GM12873 (cell line): Measurements from ENCODE around the gene PNPLA1.

ENCODE experiments used
- TF ChIP-seq, protein P1 (sequence below): IDR thresholded peaks from 2 replicates; pipeline ENCODE4 v1.5.1; 2012; ENCODE audit warnings: low read depth, mild to moderate bottlenecking, moderate library complexity, low read length, control low read depth; ENCODE audit not compliant: insufficient read depth; ENCODE audit errors: missing control alignments

PNPLA1 gene

DNA sequence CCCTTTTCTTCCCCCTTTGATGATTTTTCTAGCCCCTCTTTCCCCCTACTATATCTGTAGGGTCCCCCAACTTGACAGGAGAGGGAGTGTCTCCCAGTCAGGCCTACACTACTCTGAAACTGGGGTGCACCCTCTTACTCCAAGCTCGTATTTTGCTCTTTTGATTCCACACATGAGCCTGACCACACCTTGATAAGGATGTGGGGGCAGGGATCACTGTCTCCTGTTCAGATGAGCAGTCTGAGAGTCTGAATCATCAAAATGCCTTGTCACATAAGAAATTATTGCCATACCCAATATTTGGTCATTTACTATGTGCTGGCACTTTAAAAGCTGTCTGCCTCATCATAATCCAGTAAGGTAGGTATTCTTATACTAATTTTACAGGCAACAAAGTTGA is 15.9 kb downstream of the PNPLA1 start:
- TF ChIP-seq, protein P1, sequence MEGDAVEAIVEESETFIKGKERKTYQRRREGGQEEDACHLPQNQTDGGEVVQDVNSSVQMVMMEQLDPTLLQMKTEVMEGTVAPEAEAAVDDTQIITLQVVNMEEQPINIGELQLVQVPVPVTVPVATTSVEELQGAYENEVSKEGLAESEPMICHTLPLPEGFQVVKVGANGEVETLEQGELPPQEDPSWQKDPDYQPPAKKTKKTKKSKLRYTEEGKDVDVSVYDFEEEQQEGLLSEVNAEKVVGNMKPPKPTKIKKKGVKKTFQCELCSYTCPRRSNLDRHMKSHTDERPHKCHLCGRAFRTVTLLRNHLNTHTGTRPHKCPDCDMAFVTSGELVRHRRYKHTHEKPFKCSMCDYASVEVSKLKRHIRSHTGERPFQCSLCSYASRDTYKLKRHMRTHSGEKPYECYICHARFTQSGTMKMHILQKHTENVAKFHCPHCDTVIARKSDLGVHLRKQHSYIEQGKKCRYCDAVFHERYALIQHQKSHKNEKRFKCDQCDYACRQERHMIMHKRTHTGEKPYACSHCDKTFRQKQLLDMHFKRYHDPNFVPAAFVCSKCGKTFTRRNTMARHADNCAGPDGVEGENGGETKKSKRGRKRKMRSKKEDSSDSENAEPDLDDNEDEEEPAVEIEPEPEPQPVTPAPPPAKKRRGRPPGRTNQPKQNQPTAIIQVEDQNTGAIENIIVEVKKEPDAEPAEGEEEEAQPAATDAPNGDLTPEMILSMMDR = no peak

DNA sequence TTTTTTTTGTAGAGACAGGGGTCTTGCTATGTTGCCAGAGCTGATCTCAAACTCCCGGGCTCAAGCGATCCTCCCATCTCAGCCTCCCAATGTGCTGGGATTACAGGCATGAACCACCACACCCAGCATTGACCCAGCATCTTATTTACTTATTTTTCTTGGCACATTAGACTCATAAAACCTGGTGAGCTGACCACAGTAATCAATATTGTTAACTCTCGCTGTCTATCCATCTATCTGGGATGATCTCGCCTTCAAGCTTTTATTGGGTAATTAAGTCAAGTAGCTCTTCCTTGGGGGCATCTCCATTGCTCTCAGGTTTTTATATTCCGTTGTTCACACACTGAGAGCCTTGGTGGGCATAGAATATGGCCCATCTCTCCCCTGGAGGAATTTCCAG is 17.0 kb downstream of the PNPLA1 start:
- TF ChIP-seq, protein P1 = no peak

DNA sequence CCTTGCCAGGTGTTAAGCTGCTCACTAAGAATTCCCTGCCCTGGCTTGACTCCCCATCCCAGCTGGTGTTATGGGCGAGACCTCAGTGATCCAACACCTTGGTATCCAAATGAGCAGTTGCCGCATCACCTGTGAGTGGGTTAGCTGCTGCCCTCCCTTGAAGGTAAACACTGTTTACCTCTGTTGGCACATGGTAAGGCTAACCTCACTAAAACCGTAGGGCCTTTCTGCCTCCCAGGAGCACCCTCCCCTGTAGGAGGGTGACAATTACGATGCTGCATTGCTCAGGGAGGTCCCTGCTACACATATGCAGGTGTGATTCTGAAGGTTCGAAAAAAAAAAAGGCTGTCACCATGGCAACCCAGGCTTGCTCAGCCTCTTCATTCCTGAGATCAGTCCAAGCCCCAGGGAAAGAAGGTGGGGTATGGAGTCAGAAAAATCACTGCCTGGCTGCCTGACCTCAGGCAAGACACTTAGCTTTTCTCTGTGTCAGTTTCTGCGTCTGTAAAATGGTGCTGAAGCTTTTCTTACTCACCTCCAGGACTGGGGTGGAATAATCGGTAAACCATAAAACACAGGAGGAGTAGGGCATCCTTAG is 19.5 kb downstream of the PNPLA1 start:
- TF ChIP-seq, protein P1 = no peak

DNA sequence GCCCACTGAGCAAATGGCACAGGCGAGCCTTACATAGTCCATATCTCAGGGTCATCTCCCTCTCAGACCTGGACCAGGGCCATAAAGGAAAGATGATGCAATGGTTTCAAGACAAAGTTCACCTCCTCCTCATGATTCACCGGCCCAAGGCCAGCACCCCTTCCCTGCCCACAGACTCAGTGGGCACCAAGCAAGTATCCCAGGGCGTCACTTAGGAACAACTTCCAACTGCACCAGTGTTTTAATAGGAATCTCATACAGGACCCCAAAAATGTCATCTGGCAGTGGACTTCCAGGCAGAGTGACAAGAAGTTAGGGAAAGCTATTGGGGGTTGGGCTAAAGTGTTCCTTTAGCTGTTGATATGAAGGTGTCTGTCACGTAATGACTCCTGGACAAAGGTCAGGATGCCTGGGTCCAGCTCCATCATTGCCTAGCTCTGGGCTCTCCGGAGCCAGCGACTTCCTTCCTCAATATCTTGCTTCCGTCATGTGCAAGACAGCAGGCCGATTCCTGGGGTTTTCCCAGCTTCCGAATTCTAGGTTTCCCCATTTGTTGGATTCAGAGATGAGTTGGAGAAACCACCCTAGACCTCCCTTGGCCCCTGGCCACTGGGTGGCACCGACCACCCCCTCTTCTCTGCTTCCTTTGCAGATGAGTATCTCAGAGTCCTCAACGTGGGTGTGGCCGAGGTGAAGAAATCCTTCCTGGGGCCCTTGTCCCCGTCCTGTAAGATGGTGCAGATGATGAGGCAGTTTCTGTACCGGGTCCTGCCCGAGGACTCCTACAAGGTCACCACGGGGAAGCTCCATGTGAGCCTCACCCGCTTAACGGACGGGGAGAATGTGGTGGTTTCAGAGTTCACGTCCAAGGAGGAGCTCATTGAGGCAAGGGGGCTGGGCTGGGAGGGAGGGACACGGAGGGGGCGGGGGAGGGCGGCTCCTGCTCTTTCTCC is 21.1 kb downstream of the PNPLA1 start:
- TF ChIP-seq, protein P1 = no peak

DNA sequence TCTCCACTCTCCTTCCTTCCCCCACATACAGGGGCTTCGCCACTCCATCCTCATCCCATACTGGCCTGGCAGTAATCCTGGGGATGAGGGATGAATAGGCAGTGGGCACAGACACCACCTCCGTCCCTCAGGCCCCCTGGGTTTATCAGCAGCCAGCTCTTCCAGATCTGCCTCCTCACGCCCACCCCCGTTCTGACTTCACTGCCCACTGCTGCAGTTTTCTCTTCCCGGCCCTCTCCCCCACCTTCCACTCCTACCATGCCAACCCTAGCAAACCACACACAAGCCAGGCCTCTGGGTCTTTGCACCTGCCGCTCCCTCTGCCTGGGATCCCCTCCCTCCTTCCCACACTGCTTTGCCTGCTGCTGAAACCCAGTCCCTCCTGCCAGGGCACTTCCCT is 22.3 kb downstream of the PNPLA1 start:
- TF ChIP-seq, protein P1 = no peak

DNA sequence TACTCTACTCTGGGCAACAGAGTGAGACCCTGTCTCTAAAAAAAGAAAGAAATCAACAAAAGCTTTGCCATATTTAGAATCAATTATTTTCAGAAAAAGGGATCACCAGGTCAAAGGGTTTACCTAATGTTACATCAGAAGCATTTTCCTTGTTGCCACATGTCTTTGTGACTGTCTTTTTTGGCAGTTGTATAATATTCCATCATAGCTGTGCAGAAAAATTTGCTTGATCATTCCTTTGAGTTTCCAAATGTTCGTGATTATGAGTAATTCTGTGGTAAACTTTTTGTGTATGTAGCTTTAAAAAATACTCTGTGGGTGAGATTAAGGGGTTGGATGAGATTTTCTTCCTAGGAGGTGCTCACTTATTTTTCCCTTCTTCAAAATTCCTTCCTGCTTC is 26.4 kb downstream of the PNPLA1 start:
- TF ChIP-seq, protein P1 = no peak

DNA sequence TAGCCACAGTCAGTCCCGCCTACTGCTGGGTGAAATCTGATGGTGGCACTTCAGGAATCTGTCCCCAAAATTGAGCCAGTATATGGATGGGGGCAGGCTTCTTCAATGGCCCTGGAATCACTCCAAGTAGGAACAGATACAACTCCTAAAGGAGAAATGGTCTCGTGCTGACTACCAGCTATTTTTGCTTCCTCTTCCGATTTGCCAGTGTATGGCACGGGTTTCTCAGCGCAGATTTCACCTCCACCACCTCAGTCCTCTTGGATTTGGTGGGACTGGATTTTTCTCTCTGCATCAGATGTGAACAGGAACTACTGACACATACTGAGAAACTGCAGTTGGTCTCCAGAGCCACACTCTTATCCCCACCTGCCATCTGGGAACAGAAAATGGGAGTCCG is 27.2 kb downstream of the PNPLA1 start:
- TF ChIP-seq, protein P1 = no peak
